Brain pericyte (primary cell): ENCODE data around the gene SLC9A7.

ENCODE experiments used
- DNase-seq: peaks from one replicate; pipeline ENCODE4 v3.0.0-alpha.2; 2012; ENCODE audit warnings: low read depth, low spot score

The SLC9A7 gene

DNA sequence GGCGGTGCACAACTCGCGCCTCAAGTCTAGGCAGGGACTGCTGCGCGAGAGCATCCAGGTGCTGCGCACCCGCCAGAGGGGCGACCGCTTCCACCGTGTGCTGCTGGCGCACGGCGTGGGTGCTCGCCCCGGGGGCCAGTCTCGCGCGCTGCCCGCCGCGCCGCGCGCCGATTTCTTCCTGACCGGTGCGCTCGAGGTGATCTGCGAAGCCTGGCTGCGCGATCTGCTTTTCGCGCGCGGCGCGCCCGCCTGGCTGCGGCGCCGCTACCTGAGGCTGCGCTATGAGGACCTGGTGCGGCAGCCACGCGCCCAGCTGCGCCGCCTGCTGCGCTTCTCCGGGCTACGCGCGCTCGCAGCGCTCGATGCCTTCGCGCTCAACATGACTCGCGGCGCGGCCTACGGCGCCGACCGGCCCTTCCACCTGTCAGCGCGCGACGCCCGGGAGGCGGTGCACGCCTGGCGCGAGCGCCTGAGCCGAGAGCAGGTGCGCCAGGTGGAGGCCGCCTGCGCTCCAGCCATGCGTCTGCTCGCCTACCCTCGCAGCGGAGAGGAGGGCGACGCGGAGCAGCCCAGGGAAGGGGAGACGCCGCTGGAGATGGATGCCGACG lies 184.0 kb downstream of the SLC9A7 start:
- DNase-seq = no peak

- DNase-seq = no peak
These were observed 184.8 kb downstream of the SLC9A7 start for GRCh38 chrX:46573892-46574773.

GRCh38 chrX:46573331-46573891 lies 185.5 kb downstream of the SLC9A7 start, which contains the start of gene CHST7:
CHST7 (plus strand) TSS chrX:46573765; CDS start chrX:46573932, 167 bp downstream.
- no peak for DNase-seq

DNA sequence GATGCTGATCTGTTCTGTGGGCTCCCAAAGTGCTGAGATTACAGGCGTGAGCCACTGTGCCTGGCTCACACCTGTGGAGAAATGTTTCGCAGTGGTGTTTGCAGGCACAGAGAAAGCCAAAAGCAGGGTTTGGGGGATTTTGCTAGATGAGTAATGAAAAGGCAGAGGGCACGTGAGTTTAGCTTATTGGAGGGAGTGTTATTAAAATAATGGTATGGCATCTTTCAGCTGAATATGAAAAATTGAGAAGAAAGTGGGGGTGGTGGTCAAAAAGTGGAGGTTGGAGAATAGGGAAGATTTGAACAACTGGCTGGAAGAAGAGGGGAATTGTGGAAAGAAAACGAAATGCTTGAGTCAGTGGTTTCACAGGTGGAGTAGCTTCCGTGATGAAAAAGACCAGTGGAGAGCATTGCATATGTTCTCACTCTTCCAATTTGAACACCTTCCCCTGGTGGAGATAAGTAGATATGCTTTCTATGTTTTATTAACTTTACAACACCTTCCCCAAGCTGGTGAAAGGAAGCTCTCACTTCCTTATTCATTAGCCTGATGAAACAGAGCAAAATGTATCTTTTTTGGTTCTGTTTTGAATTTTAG lies 186.5 kb downstream of the SLC9A7 start:
- DNase-seq = no peak

GRCh38 chrX:46571423-46572339 lies 187.2 kb downstream of the SLC9A7 start:
- DNase-seq = no peak

DNA sequence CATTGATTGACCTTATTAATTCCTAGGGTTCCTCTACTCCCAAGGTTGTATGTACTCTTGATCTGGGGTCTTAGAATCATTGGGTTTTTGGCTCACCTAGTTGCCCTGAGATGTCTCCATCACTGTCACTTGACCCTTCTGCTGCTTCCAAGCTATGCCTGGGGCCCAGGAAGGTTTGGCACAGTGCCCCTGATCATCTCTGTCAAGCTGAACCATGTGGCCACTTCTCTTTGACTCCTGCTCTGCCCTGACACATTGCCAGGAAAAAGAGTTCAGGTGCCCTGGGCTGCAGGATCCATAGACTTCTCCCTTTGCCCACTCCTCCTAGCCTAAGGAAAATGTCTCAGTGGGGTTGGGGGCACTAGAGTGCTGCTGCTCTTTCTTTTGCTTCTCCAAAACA lies 189.3 kb downstream of the SLC9A7 start:
- no peak for DNase-seq

DNA sequence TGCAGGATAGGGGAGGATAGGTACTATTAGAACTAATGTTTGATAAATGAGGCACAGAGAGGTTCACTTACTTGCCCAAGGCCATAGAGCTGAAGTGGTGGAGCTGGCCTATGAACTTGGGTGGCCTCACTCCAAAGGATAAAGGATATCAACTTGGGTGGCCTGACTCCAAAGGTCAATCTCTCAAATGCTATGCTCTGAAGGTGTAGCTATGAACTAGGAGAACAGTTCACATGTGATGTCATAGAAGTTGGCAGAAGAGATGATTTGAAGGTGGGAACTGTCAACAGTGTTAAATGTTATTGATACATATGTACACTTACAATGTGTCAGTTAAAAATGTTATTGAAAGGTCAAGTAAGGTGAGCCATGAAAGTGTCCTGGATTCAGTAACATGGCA lies 191.5 kb downstream of the SLC9A7 start:
- no peak for DNase-seq

DNA sequence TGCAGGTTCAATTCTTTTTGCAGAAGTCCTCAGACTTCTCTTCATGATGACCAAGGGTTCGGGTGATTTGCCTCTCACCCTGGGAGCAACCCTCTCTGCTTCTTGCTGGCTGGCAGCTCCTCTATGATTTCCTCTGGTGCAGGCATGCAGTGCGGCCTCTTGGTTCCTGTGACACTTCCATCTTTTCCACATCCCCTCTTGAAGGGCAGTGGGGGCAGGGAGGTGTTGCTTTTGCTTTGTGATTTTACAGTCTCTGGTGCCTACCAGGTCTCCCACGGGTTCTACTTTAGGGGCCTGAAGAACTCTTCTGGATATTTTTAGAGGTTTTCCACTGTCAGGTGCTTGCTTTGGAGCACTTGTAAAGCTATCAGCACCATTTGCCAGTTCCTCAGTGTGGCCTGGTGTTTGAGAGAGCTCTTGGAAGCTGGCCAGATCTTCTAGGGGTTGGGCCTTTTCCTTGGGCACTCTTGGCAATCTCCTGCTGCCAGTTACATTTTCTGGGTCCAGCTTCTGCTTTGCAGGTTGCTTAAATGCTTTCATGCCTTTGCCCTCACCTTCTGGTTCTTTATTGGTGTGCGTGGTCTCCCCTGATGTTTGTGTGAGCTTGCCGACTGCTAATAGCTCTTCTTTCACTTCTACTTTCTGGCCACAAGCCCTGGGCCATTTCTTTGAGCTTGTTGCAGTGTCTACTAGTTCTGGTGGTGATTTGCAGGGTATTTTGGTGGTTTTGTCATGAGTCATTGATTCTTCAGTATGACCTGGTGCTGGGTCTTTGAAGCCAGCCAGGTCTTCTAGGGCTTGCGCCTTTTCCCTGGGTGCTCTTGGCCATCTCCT lies 196.9 kb downstream of the SLC9A7 start:
- no peak for DNase-seq

GRCh38 chrX:46559062-46559461 lies 199.9 kb downstream of the SLC9A7 start:
- no peak for DNase-seq

- DNase-seq = no peak
These were observed 204.0 kb downstream of the SLC9A7 start for GRCh38 chrX:46554942-46555341.

- DNase-seq = no peak
These were observed 205.0 kb downstream of the SLC9A7 start for GRCh38 chrX:46553935-46554334.

DNA sequence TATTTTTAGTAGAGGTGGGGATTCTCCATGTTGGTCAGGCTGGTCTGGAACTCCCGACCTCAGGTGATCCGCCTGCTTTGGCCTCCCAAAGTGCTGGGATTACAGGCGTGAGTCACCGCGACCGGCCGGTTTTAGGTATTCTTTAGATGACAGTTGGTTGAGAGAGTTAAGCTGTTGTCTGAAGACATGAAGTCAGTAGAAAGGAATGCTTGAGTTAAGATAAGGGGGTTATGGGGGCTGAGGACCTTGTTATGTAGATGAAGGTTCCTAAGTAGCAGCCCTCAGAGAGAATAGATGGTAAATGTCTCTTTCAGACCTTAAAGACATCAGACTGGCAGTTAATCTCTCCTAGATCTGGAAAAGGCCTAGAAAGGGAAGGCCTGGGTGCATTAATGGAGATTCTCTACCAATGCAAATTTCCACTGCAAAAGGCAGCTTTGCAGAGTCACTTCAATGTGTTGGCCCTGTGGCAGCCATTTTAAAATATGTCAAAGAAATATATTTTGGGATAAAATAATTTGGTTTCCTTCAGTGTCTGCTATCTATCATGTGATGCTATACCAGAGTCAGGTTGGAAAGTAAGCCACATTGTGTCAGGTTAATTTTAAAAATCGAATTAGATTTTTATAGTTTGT lies 207.3 kb downstream of the SLC9A7 start:
- DNase-seq = no peak

DNA sequence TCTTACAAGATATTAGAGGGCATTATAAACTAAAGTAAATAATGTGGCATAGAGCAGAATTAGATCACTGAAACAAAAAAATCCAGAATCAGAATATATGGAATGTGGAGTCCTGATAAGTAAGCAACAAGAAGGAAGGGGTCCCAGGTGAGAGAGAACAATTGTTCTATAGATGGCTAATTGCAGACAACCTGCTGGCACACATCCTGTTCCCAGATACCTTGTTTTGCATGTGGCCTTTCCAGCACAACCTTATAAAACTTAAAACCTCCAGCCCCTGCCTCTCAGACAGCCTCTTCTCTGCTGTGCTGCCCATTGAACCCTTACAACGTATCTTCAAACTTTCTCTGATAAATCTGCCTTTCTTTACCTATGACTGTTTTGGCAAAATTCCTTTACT lies 209.0 kb downstream of the SLC9A7 start:
- DNase-seq = no peak
